Kidney epithelial cell (primary cell): ENCODE measurements around the gene PTEN. TPM values are rescaled to one million over a fixed set of nuclear protein-coding genes. Genes with fewer than 3 reads are reported as not detected.

Experiments used
- DNase-seq: peaks from one replicate; pipeline ENCODE4 v3.0.0-alpha.2; 2010; ENCODE audit warnings: low read depth
- H3K27me3 ChIP-seq: 2 replicates; pipeline ENCODE4 v1.6.0; 2011; ENCODE audit warnings: low read length; ENCODE audit not compliant: control insufficient read depth, insufficient read depth
- H3K36me3 ChIP-seq: 2 replicates; pipeline ENCODE4 v1.5.1; 2011; ENCODE audit warnings: low read length; ENCODE audit not compliant: control insufficient read depth, insufficient read depth
- H3K4me3 ChIP-seq: 2 replicates; pipeline ENCODE4 v1.5.1; 2011; ENCODE audit warnings: low read depth, mild to moderate bottlenecking, control low read depth, low read length
- CTCF ChIP-seq: IDR thresholded peaks from 2 replicates; pipeline ENCODE4 v1.5.1; 2011; ENCODE audit warnings: mild to moderate bottlenecking, moderate library complexity, low read length, control low read depth, inconsistent platforms; ENCODE audit not compliant: insufficient read depth, poor library complexity, severe bottlenecking
- total RNA-seq: library from RNA; depleted of rRNA; stranded (reverse); fragments of >200 nt; gene quantifications from 2 replicates; pipeline ENCODE4 v1.2.3, GENCODE V29; 2015

Gene PTEN
- total RNA-seq, 1 donor from 2014 or later = 39.3 TPM

- no peaks in the 10 kb centered on the region for H3K36me3 ChIP-seq
- no peak for TF ChIP-seq CTCF
- no peak overlapping the region for H3K4me3 ChIP-seq
- no peak for DNase-seq
- H3K27me3 ChIP-seq = no peaks in the 10 kb centered on the region
Observed at GRCh38 chr10:88017781-88018180, 154.4 kb downstream of the PTEN start.

GRCh38 chr10:88019753-88020152 lies 156.3 kb downstream of the PTEN start:
- no peak for TF ChIP-seq CTCF
- H3K27me3 ChIP-seq = no peaks in the 10 kb centered on the region
- H3K4me3 ChIP-seq = no peak overlapping the region
- no peak for DNase-seq
- H3K36me3 ChIP-seq = no peaks in the 10 kb centered on the region

Other genes starting within 250 kb of the PTEN start
- 11.4 TPM in 2 replicates for gene PAPSS2, start 203.7 kb upstream of the PTEN start, total RNA-seq
- 39.4 and 48.0 TPM in 2 replicates for gene ATAD1, start 45.4 kb upstream of the PTEN start, total RNA-seq
- gene KLLN, start 92 bp upstream of the PTEN start, total RNA-seq = 1.0 TPM in 2 replicates